GM12872 (cell line): ENCODE results near the gene RABGAP1.

Source experiments
- CTCF ChIP-seq: IDR thresholded peaks from 3 replicates; pipeline ENCODE4 v1.5.1; 2011; ENCODE audit warnings: low read depth, mild to moderate bottlenecking, low read length, moderate library complexity; ENCODE audit not compliant: insufficient read depth

RABGAP1 gene

GRCh38 chr9:123043081-123043939, 102.5 kb downstream of the RABGAP1 start:
- no peak for TF ChIP-seq CTCF

- no peak for TF ChIP-seq CTCF
Observed at GRCh38 chr9:123044586-123044985, 103.8 kb downstream of the RABGAP1 start.

- no peak for TF ChIP-seq CTCF
Observed at GRCh38 chr9:123046406-123047195, 105.8 kb downstream of the RABGAP1 start.

- no peak for TF ChIP-seq CTCF
Observed at GRCh38 chr9:123048748-123049147, 107.9 kb downstream of the RABGAP1 start.

GRCh38 chr9:123049589-123050222, 108.9 kb downstream of the RABGAP1 start:
- no peak for TF ChIP-seq CTCF

GRCh38 chr9:123053046-123053445, 112.2 kb downstream of the RABGAP1 start:
- TF ChIP-seq CTCF, result no peak

- TF ChIP-seq CTCF, result no peak
Observed at GRCh38 chr9:123053711-123054110, 112.9 kb downstream of the RABGAP1 start.
